GM21786 (cell line): ENCODE results near the gene MESD.
"Not testable (repeated sequence)": the region's sequence is repeated elsewhere in the genome, so short reads cannot be mapped to it uniquely, and the experiment has no call there.

ENCODE experiments used
- ATAC-seq: cut with Tn5 transposase; IDR thresholded peaks from one replicate; pipeline ENCODE4 v1.9.1; 2021; ENCODE audit not compliant: unreplicated experiment

MESD gene

GRCh38 chr15:80966431-80967197 lies 23.0 kb downstream of the MESD start:
- no peak for ATAC-seq

GRCh38 chr15:80965454-80965853 lies 24.2 kb downstream of the MESD start:
- not testable (repeated sequence) for ATAC-seq

GRCh38 chr15:80958818-80959495 lies 30.7 kb downstream of the MESD start:
- ATAC-seq, result no peak

GRCh38 chr15:80957976-80958375 lies 31.6 kb downstream of the MESD start:
- ATAC-seq, result no peak

- ATAC-seq, result no peak
These were observed 32.1 kb downstream of the MESD start for GRCh38 chr15:80957556-80957955.

- ATAC-seq, result not testable (repeated sequence)
These were observed 33.8 kb downstream of the MESD start for GRCh38 chr15:80955571-80956452.

GRCh38 chr15:80953953-80954778 lies 35.5 kb downstream of the MESD start:
- no peak for ATAC-seq

- no peak for ATAC-seq
These were observed 36.3 kb downstream of the MESD start for GRCh38 chr15:80953001-80953952.

GRCh38 chr15:80951941-80952340 lies 37.7 kb downstream of the MESD start:
- ATAC-seq, result no peak

GRCh38 chr15:80950291-80951078 lies 39.1 kb downstream of the MESD start:
- ATAC-seq, result no peak

GRCh38 chr15:80949756-80950155 lies 39.9 kb downstream of the MESD start:
- no peak for ATAC-seq

GRCh38 chr15:80948651-80949292 lies 40.8 kb downstream of the MESD start:
- no peak for ATAC-seq

GRCh38 chr15:80946576-80946975 lies 43.0 kb downstream of the MESD start:
- no peak for ATAC-seq

- no peak for ATAC-seq
These were observed 44.0 kb downstream of the MESD start for GRCh38 chr15:80945605-80946004.

GRCh38 chr15:80944818-80945217 lies 44.8 kb downstream of the MESD start:
- no peak for ATAC-seq

- ATAC-seq, result no peak
These were observed 46.7 kb downstream of the MESD start for GRCh38 chr15:80942746-80943565.

GRCh38 chr15:80942266-80942665 lies 47.4 kb downstream of the MESD start:
- no peak for ATAC-seq
